Activated T-helper 1 cell treated with Interleukin-2 at 50 U/mL for 16 hours (primary cell): Measurements from ENCODE around the gene ACSF3.
A peak's percentile ranks its signal among the peaks of the same experiment; 100 is the strongest.

Source experiments
- DNase-seq: peaks from one replicate; pipeline ENCODE4 v3.0.0-alpha.2; 2020; ENCODE audit warnings: low read depth

The ACSF3 gene

GRCh38 chr16:89093602-89094251 is at the start of gene ACSF3:
ACSF3 (plus strand) TSS chr16:89093852; CDS start chr16:89100682, 6,830 bp downstream.
- DNase-seq: peak; percentile 60

GRCh38 chr16:89044418-89045180 is 49.1 kb upstream of the ACSF3 start:
- DNase-seq: no peak

- no peak for DNase-seq
These were observed 48.4 kb upstream of the ACSF3 start for GRCh38 chr16:89045181-89045815.

- DNase-seq: no peak
These were observed 47.8 kb upstream of the ACSF3 start for GRCh38 chr16:89045881-89046280.

DNA sequence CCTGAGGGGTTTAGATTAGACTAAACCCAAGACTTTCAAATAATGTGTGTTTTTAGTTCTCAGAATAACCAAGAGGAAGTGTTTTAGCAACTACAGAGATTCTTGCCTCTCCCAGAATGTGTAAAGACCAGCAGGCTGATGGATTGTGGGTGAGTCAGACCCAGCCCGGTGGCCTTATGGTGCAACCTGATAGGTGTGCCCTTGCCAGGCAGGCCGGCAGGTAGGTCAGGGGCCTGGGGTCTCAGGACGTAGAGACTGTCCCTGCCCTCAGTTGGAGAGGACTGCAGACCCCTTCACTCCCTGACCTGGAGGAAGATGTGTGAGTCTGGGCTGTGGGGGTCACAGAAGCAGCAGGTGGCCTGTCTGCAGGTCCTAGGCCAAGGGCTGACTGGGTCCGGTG is 47.2 kb upstream of the ACSF3 start:
- DNase-seq: no peak

DNA sequence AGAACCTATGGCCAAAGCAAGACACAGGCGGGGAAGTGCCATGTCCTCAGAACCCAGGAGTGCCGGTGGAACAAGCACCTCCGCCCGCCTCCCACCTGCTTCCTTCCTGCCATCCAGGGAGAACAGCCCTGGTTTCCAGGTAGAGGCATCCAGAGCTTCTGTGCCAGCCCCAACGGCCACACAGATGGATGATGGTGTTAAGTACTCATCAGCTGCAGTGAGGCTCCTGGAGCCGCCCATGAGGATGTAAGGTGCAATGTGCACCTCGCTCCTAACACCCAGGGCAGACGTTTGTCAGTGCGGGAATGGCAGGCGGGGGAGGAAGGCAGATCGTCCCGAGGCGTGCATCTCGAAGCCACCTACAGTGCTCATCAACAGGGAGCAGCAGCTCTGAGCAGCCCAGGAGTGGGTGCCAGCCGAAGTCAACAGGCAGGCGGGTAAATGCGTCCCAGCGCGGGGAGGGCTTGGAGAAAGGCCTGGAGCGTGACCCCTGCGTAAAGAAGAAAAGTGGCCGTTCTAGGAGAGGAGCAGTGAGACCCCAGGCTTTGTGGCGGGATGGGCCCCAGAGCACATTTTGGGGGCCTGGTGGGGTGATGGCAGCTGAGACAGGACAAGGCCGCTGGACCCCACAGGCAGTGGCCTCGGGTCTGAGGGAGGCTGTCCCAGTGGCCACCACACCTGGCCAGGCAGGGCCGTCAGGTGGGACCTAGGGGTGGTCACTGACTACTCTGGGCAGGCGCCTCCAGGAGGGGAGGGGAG is 46.1 kb upstream of the ACSF3 start:
- no peak for DNase-seq

- no peak for DNase-seq
These were observed 45.4 kb upstream of the ACSF3 start for GRCh38 chr16:89048090-89048725.

DNA sequence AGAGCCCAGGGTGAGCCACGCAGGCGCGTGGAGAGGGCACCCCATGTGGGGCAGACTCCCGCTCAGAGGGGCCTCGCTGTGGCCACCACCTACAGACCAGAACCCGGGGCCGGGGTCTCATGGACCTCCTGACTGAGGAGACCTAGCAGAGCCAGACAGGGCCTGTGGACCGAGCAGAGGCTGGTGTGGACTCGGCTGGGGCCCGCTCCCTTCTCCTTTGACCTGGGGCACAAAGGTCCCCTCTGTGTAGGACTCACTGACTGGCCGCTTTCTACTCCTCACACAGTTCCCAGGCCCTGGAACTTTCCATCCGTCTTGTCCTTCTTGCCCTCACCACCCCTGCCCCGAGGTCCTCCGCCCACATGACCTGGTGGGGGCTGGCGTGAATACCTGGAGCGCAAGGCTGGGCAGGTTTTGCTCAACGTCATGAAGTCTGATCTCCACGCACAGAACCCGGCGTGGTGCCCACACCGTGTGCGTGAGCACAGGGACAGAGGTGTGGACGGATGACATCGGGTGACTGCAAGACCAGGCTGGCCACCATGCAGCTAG is 44.7 kb upstream of the ACSF3 start:
- DNase-seq: no peak

DNA sequence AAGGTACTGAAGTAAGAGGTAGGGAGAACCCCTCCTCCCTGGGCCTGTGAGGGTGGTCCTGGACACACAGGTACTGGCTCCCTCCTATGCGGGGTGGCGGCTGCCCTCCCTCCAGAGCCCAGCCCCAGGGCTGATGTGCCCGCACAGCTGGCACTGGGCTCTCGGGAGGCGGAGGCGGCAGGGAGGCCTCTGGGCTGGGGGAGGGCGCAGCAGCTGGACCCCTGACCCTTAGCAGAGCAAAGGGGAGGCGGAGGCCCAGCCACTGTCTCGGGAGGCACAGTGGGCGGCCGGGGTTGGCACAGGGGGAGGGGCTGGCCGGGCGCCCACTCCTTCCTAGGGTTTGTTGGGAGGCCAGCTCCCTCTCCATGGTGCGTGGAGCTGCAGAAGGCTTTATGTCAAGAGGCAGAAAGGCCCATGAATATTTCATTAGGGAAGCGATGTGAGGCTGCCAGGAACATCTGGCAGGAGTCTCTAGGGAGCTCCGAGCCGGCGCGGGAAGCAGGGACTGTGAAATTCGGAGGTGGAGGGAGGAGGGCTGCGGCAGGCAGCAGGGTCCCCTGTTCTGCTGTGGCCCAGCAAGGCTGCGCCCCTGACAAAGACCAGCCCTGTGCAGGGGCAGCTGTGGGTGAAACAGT is 44.1 kb upstream of the ACSF3 start:
- DNase-seq: no peak

GRCh38 chr16:89050119-89050867 is 43.4 kb upstream of the ACSF3 start:
- no peak for DNase-seq

GRCh38 chr16:89050868-89051311 is 42.8 kb upstream of the ACSF3 start:
- DNase-seq: no peak

DNA sequence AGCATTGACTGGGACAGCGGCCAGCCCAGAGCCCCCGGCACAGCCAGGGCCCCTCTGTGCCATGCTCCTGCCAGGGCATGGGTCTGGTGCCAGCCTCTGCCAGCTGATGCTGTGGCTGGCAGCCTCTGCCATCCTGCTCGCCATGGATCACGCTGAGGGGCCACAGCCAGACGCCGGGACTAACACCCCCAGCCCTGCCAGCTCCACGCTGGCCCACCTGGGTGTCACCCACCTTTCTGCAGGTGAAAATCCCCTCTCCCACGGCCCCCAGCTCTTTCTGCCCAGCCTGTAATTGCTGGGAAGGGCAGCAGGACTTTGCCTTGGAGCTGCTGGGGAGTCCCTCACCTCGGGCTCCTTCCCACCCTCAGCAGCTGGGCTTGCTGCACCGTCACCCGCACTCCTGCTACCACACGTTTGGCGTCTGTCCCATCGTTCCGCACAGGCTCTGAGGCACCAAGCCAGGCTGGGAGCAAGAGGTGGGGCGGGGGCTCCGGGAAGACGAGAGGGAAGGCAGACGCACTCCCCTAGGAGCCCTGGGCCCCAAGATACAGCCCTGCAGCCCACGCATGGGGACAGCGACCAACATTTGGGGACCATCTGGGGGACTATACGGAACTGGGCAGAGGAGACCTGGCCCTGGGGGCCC is 42.0 kb upstream of the ACSF3 start:
- DNase-seq: no peak

DNA sequence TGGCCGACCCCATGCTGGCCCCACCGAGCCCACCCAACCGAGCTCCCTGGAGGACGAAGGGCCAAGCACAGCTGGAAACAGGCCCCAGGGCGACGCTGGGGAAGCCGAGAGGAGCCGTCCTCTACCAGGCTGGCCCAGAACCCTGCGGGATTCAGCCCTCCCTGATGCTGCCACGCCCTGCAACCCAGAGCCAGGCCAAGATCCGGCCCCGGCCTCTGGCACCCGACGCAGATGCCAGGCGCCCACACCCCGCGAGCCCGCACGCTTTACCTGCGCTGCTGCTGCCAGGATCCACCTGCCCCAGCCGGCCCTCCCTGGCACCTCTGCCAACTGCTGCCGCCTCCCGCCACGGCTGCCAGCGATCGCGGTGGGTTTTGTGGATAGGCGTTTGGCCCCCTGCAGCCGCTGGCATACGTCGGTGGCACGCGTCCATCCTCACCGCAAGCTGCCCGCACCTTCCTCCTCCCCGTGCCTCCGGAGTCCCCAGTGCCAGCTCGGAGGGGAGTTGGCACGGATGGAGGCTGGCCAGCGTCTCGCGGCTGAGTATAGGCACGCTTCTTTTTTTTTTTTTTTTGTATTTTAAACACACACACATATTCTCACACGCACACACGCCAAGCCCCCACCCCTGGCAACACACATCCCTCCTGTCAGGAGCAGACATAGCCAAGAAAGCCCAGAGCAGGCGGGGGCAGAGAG is 41.3 kb upstream of the ACSF3 start:
- DNase-seq: no peak

DNA sequence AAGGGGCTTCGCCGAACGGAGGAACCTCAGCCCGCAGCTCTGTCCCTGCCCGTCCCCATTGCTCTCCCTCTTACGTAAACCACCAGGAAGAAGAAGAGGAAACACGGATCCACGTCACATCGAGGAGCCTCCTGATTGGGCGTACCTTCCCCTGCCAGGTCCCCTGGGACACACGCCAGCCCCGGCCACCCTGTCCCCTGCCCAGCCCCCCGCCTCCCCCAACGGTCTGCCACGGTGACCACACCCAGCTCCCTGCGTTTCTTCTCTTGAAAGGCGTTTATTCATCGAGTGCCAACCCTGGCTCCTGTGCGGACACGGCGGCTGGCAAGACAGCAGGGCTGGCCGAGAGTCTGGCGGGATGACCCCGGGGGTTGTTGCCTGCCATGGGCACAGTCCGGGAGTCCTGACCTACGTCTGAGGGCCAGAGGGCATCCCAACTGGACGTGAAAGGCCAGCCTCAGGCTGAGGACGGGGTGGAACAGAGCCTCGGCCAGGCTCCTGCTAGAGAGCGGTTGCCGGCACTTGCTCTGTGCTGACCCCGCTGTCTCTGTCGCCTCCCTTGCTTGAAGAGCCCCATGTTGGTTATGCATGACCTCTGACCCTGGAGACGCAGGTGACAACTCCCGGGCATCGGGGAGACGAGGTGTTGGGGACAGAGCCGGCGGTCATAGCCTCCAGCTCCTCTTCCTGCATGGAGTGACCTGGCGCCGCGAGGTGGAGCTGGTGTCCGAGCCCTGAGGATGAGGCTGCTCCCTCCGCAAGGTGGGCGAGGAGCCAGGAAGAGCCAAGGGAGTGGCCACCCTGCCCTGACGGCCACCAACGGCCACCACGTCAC is 40.5 kb upstream of the ACSF3 start:
- no peak for DNase-seq

- no peak for DNase-seq
These were observed 40.0 kb upstream of the ACSF3 start for GRCh38 chr16:89053725-89054029.

DNA sequence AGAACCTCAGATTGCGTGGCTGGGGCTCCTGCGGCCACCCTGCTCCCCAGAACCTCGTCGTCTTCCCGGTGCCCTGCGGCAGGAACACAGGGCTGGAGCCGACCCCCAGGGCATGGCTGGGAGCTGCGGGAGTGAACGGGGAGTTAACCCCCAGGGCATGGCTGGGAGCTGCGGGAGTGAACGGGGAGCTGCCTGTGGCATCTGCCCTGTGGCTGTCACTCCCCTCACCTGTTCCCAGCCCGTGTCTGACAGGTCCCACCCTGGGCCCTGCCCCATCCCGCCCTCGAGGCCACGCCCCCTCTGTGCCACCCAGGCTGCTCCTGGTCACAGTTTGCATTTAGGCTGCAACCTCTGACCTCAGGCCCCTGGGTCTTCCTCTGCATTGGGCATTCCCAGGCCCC is 39.4 kb upstream of the ACSF3 start:
- DNase-seq: no peak

- no peak for DNase-seq
These were observed 38.9 kb upstream of the ACSF3 start for GRCh38 chr16:89054714-89055113.

GRCh38 chr16:89055313-89055712 is 38.3 kb upstream of the ACSF3 start:
- DNase-seq: no peak
